HG03045 (cell line): ENCODE data around the gene JARID2.

Experiments
- ATAC-seq: cut with Tn5 transposase; IDR thresholded peaks from one replicate; pipeline ENCODE4 v1.9.1; 2021; ENCODE audit warnings: mild to moderate bottlenecking, moderate library complexity; ENCODE audit not compliant: unreplicated experiment

Gene JARID2

GRCh38 chr6:15245361-15246216, at the start of gene JARID2:
Gene JARID2 (plus strand): TSS chr6:15246069. CDS start chr6:15246540, 471 bp downstream.
- peak; percentile 57 for ATAC-seq

GRCh38 chr6:15200087-15200486, 45.8 kb upstream of the JARID2 start:
- no peak for ATAC-seq

GRCh38 chr6:15205321-15205720, 40.5 kb upstream of the JARID2 start:
- ATAC-seq: no peak

GRCh38 chr6:15206887-15207286, 39.0 kb upstream of the JARID2 start:
- ATAC-seq: no peak

DNA sequence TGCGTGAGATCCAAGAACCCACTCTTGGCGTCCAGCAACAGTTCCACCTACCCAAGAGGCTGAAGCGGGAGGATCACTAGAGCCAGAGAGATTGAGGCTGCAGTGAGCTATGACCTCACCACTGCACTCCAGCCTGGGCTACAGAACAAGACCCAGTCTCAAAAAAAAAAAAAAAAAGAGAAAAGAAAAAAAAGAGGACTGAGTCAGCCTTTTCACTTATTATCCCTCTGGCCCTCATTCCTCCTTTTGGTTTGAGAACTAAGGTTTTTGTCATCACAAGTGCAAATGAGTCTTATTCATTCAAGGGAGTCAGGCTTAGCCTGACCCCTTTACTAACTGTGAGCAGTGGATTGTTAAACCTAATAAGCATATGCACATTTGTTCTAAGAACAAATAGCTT, 37.9 kb upstream of the JARID2 start:
- ATAC-seq: no peak

DNA sequence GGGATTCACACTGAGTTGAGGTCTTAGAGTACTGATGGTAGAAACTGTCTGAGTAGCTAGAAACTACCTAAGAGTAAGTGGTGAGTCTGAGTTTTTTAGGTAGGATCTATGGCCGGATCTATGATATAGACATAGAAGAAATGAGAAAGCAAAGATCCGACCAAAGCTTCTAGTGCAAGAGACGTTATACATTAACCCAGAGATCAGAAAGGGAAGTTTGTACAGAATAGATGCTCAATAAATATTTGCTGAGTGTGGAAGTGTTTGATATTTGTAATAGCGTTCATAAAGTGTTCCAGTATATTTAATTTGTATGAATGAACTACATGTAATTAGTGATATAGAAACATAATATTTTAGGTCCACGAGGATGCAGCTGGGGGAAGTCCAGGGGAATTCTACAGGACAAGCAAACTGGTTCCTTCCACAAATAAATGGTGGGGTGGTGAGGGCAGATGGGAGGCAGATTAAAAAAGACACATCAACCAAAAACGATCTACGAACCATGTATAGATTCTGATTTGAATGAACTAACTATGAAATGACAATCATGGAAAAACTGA, 31.9 kb upstream of the JARID2 start:
- no peak for ATAC-seq

DNA sequence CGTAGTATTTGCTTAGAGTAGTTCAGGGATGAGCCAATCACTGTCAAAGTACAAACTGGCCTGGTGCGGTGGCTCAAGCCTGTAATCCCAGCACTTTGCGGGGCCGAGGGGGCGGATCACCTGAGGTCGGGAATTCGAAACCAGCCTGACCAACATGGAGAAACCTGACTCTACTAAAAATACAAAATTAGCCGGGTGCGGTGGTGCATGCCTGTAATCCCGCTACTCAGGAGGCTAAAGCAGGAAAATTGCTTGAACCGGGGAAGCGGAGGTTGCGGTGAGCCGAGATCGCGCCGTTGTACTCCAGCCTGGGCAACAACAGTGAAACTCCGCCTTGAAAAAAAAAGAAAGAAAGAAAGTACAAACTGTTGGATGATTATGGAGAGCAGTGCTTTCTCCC, 27.5 kb upstream of the JARID2 start:
- ATAC-seq: no peak

GRCh38 chr6:15220062-15220461, 25.8 kb upstream of the JARID2 start:
- no peak for ATAC-seq

- no peak for ATAC-seq
Observed at GRCh38 chr6:15227827-15228318, 18.0 kb upstream of the JARID2 start.

GRCh38 chr6:15230827-15231226, 15.0 kb upstream of the JARID2 start:
- no peak for ATAC-seq

DNA sequence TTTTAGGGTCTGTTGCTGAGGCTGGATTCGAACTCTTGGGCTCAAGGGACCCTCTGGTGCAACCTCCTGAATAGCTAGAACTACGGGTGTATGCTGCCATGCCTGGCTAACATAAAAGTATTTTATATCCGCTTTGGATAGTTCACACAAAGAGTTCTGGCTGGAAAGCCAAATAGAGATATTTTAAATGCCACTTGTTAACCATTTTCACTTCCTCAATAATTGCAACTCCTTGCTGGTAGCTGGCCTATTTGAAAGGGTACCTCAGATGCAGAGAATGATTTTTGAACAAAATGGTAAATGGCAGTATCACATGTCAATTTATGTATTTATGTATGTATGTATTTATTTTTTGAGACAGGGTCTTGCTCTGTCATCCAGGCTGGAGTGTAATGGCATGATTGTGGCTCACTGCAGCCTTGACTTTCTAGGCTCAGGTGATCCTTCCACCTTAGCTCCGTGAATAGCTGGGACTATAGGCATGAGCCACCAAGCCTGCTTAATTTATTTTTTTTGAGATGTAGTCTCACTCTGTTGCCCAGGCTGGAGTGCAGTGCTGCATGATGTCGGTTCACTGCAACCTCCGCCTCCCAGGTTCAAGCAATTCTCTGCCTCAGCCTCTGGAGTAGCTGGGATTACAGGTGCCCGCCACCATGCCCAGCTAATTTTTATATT, 12.9 kb upstream of the JARID2 start:
- no peak for ATAC-seq

DNA sequence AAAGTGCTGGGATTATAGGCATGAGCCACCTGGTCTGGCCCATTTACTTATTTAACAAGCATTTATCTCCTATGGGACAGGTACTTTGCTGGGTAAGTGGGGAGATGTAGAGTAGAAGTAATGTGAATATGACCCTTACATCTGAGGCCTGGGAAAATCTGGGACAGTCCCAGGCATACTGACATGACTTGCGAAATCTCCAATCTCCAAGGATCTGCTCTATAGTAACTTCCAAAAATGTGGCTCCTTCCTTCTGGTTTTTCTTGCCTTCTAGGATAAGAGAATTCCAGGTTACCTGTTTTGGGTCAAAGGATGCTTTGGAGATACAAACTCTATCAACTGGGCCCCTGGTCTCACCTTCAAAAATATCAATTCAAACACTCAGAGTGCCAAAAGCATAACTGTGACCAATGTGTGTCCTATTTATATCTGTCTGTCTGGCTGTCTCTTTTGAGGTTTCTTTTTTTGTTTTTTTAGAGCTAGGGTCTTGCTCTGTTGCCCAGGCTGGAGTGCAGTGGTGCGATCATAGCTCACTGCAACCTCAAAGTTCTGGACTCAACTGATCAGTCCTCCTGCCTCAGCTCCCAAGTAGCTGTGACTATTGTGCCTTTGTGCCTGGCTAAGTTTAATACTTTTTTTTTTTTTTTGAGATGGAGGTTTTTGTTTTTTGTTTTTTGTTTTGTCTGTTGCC, 11.7 kb upstream of the JARID2 start:
- ATAC-seq: no peak

DNA sequence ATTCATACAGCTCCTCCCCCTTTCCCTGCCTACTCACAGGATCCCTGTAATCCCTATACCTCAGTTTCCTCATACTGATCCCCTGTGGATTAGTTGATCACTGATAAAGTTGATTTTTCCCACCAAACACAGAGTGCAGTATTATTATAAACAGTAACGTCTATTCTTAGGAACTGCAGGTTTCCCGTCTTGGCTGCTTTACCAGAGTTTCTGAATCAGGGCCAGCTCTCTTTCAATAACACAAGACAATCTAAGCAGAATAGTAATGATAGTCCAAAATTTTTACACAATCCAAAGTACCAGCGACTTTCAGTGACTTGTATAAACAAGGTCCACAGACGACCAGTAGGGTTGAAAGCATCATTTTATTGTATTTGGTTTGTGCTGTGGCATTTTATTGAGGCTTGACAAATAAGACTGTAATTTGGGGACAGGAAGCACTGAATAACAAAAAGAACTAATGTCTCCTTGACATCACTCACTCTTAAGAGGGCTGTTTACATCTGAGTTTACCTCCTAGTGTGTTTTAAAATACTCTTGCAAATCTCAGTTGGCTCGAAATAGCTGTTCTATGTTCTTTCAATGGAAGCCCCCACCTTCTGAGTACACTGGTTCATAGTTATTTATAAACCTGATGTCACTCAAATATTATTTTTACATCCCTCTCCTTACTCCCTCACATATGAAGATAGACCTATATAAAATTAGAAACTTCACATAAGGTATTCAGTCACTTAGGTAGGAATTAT, 6.1 kb upstream of the JARID2 start:
- no peak for ATAC-seq

DNA sequence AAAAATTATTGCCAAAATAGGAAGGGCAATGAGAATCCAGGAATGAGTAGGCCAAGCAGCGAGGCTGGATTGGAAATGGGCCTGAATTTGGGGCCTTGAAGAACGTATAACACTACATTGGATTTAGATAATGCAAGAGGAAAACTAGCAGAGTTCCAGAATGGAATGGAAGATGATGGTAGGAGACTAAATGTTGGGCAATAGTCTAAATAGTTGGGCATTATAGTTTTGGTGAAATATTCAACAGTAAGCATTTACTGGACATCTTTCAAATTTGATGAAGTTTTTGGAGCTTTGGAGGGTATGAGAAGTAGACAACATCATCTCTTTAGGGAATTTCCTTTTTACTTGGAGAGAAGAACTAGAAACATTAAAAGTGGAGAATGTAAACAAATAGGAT, 3.4 kb upstream of the JARID2 start:
- ATAC-seq: no peak

GRCh38 chr6:15242937-15243614, 2.8 kb upstream of the JARID2 start:
- no peak for ATAC-seq

GRCh38 chr6:15243910-15244619, 1.8 kb upstream of the JARID2 start:
- ATAC-seq: no peak

DNA sequence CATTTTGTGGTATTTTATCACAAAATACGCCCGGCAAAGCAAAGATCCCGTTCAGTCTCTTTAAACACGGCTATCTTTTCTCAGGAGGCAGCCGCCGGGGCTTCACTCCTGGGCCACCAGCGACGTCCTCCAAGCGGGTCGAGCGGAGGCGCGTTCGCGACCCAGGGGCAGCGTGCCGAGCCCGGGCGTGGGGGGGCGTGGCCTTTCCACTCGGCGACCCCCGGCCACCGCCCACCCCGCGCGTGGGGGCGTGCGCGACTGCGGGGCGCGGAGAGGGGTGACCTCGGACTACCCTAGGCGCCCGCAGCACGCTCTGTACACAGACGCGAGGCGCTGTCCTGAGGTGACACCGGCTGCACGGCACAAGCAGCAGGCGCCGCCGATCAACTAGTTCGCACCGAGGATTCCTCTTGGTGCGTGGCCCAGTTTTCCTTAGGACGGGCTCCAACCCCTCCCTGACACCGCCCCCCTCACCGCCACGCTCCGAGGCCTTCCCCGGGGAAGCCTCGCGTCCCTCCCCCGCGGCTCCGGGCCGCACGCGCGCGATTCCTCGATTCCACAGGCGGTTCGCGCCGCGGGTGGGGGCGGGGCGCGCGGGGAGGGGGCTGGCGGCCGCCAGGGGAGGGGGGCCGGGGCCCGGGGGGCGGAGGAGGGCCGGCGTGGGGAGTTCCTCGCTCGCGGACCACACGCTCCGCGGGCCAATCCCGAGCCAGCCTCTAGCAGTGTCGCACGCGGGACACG, 1.1 kb upstream of the JARID2 start:
- peak; percentile 19 for ATAC-seq

DNA sequence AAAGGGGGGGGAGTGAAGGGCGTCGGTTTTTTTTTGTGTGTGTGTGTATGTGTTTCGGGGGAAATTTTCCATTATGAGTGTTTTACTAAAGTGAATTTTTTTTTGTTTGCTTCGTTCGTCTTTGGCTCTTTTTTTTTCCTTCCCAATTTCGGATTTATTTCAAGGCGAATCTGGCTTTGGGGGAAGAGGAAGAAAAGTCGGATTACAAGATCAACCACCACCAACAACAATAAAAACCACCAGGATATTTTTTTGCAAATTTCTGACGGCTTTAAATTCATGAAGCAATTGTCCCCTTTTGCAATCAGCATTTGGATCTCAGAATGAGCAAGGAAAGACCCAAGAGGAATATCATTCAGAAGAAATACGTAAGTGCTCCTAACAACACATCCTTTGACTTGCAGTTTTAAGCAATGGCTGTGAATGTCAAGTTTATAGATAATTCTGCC, 372 bp downstream of the JARID2 start:
- no peak for ATAC-seq
